Fibroblast of skin of back (primary cell): Measurements from ENCODE around the gene ASB6. TPM values are rescaled to one million over a fixed set of nuclear protein-coding genes. Genes with fewer than 3 reads are reported as not detected.

ENCODE experiments used
- DNase-seq: peaks from one replicate; pipeline ENCODE4 v3.0.0-alpha.2; 2013
- polyA plus RNA-seq, 2 experiments: library from polyadenylated mRNA; unstranded; fragments of 120-200 nt; gene quantifications; one replicate each; pipeline ENCODE4 v1.2.1, GENCODE V29; 2013; ENCODE audit not compliant: insufficient read length in 2 of 2

The ASB6 gene
- polyA plus RNA-seq (2013, experiment 1 of 2; ENCODE audit: insufficient read length), result 21.3 TPM
- 15.0 TPM for polyA plus RNA-seq (2013, experiment 2 of 2; ENCODE audit: insufficient read length)

GRCh38 chr9:129641750-129642585, at the start of gene ASB6:
TSS of gene ASB6 (minus strand) at chr9:129642151. CDS start at chr9:129641999, 152 bp downstream.
- DNase-seq, result peak; percentile 95

GRCh38 chr9:129688285-129689043, 46.5 kb upstream of the ASB6 start:
- no peak for DNase-seq

GRCh38 chr9:129687391-129687790, 45.4 kb upstream of the ASB6 start:
- no peak for DNase-seq

GRCh38 chr9:129686736-129687135, 44.8 kb upstream of the ASB6 start:
- no peak for DNase-seq

GRCh38 chr9:129685933-129686259, 43.9 kb upstream of the ASB6 start:
- DNase-seq, result no peak

GRCh38 chr9:129685220-129685932, 43.4 kb upstream of the ASB6 start:
- peak; percentile 65 for DNase-seq

- peak; percentile 66 for DNase-seq
Measured at GRCh38 chr9:129682381-129682780, 40.4 kb upstream of the ASB6 start.

- DNase-seq, result no peak
Measured at GRCh38 chr9:129681924-129682323, 40.0 kb upstream of the ASB6 start.

GRCh38 chr9:129679537-129679936, 37.6 kb upstream of the ASB6 start:
- DNase-seq, result no peak

GRCh38 chr9:129678844-129679243, 36.9 kb upstream of the ASB6 start:
- DNase-seq, result no peak

GRCh38 chr9:129677456-129677855, 35.5 kb upstream of the ASB6 start:
- DNase-seq, result peak; percentile 69

GRCh38 chr9:129676975-129677374, 35.0 kb upstream of the ASB6 start:
- DNase-seq, result peak; percentile 90

GRCh38 chr9:129676287-129676686, 34.3 kb upstream of the ASB6 start:
- DNase-seq, result no peak

- DNase-seq, result no peak
Measured at GRCh38 chr9:129675620-129676019, 33.7 kb upstream of the ASB6 start.

- DNase-seq, result no peak
Measured at GRCh38 chr9:129674229-129674628, 32.3 kb upstream of the ASB6 start.

- no peak for DNase-seq
Measured at GRCh38 chr9:129673602-129674001, 31.7 kb upstream of the ASB6 start.

GRCh38 chr9:129672702-129673101, 30.8 kb upstream of the ASB6 start:
- DNase-seq, result no peak

- no peak for DNase-seq
Measured at GRCh38 chr9:129671519-129671918, 29.6 kb upstream of the ASB6 start.

- no peak for DNase-seq
Measured at GRCh38 chr9:129671065-129671464, 29.1 kb upstream of the ASB6 start.

- peak; percentile 65 for DNase-seq
Measured at GRCh38 chr9:129669946-129670345, 28.0 kb upstream of the ASB6 start.

GRCh38 chr9:129669141-129669718, 27.3 kb upstream of the ASB6 start:
- DNase-seq, result peak; percentile 95

GRCh38 chr9:129667850-129668249, 25.9 kb upstream of the ASB6 start:
- no peak for DNase-seq

- no peak for DNase-seq
Measured at GRCh38 chr9:129667378-129667777, 25.4 kb upstream of the ASB6 start.
